Measurements from ENCODE around the gene FXYD6. TPM values are rescaled to one million over a fixed set of nuclear protein-coding genes. Genes with fewer than 3 reads are reported as not detected.

Gene FXYD6
- polyA plus RNA-seq, 1 of the 3 experiments (the other 2 are of a cell fraction): 1.4 TPM

- 57% methylated on average over 8 of the region's 10 CpGs for WGBS (ENCODE audit: low lambda C conversion rate)
These were observed 36.3 kb downstream of the FXYD6 start for GRCh38 chr11:117839936-117840813.

DNA sequence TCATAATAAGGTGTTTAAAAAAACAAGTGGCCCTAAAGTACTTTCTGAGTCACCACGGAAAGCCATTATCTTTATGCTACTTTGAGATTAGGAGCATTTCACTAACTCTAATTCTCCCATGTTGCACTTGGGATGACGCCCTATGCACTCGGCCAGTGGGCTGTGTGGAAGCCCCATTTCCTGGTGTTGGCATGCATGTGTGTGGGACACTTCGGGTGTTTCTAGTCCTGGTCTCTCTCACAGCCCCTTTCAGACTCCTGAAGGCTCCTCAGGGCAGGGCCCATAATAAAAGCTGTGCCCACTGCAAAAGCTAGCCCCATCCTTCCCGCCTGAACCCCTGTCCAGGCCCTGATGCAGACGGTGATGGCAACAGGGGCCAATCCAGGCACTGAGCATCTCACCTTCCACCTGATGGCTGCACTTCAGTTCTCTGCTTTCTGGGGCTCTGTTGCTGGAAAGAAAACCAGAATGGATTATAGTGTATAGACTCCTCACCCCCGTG is 37.0 kb downstream of the FXYD6 start:
- no peaks in the 10 kb centered on the region for H3K9me3 ChIP-seq
- no peaks in the 10 kb centered on the region for H4K20me1 ChIP-seq (ENCODE audit: insufficient read depth)
- no peak overlapping the region for H3K9ac ChIP-seq
- 59% methylated on average over 7 of the region's 7 CpGs for WGBS (ENCODE audit: low lambda C conversion rate)
- peaks cover 9% of the 10 kb centered on the region; the same call in 1 of the 2 replicates for H3K27me3 ChIP-seq (ENCODE audit: insufficient read depth)
- H3K36me3 ChIP-seq (replicated peaks in 1 of 2; ENCODE audit: control insufficient read depth in 1 of 2, insufficient read depth in 2 of 2, low read length in 1 of 2): no peaks in the 10 kb centered on the region
- no peak overlapping the region for H2AFZ ChIP-seq (ENCODE audit: low read depth)
- H3K4me1 ChIP-seq (ENCODE audit: control insufficient read depth in 1 of 2, insufficient read depth in 2 of 2, low read depth in 1 of 2, low read length in 1 of 2): peaks cover 0 to 2% of the 10 kb centered on the region in 2 experiments; a peak in 1 of 4 replicates
- ChIA-PET POLR2A (no interaction called here), CTCF (interaction anchor here (17.3 to 25.9 kb wide), 2 partner anchors 107 to 110 kb away, joined by 438 to 481 read pairs; no protein-coding TSS in a partner anchor)
- no peaks in the 10 kb centered on the region for H3K79me2 ChIP-seq (ENCODE audit: insufficient read depth)
- no peak for DNase-seq
- H3K4me3 ChIP-seq (ENCODE audit: low read depth in 2 of 2, low read length in 1 of 2): no peak overlapping the region
- no peaks in the 10 kb centered on the region for H3K9me2 ChIP-seq
- no peaks in the 10 kb centered on the region for H3F3A ChIP-seq (replicated peaks; ENCODE audit: insufficient read depth)
- H3K4me2 ChIP-seq: no peak overlapping the region
- H3K27ac ChIP-seq (ENCODE audit: low read depth in 2 of 2, low read length in 1 of 2): no peak overlapping the region
- no peak for TF ChIP-seq CTCF (IDR thresholded peaks at IDR 0.05)
- TF ChIP-seq, protein P1, sequence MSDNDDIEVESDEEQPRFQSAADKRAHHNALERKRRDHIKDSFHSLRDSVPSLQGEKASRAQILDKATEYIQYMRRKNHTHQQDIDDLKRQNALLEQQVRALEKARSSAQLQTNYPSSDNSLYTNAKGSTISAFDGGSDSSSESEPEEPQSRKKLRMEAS (IDR thresholded peaks at IDR 0.05; ENCODE audit: low read depth): no peak
- TF ChIP-seq RFX5 (IDR thresholded peaks at IDR 0.05; ENCODE audit: low read length): no peak
- TF ChIP-seq MEF2A (IDR thresholded peaks at IDR 0.05; ENCODE audit: borderline replicate concordance, low read depth): no peak
- TF ChIP-seq FOSL2 (IDR thresholded peaks at IDR 0.05; ENCODE audit: borderline replicate concordance, low read depth): no peak
- TF ChIP-seq TEAD4 (IDR thresholded peaks at IDR 0.05; ENCODE audit: borderline replicate concordance, insufficient read depth): no peak
- TF ChIP-seq, protein P2, sequence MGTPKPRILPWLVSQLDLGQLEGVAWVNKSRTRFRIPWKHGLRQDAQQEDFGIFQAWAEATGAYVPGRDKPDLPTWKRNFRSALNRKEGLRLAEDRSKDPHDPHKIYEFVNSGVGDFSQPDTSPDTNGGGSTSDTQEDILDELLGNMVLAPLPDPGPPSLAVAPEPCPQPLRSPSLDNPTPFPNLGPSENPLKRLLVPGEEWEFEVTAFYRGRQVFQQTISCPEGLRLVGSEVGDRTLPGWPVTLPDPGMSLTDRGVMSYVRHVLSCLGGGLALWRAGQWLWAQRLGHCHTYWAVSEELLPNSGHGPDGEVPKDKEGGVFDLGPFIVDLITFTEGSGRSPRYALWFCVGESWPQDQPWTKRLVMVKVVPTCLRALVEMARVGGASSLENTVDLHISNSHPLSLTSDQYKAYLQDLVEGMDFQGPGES (IDR thresholded peaks at IDR 0.05; ENCODE audit: low read depth, low read length): no peak
- no peak for TF ChIP-seq ELF1 (IDR thresholded peaks at IDR 0.05)
- TF ChIP-seq RAD21 (IDR thresholded peaks at IDR 0.05; ENCODE audit: low read length): no peak
- no peak for TF ChIP-seq YY1 (IDR thresholded peaks at IDR 0.05; ENCODE audit: low read depth)
- no peak for TF ChIP-seq RCOR1 (IDR thresholded peaks at IDR 0.05; ENCODE audit: low read length)

More at GRCh38 chr11:117839936-117840813, 36.3 kb downstream of the FXYD6 start:
- no peak overlapping the region for H3K4me2 ChIP-seq
- H3K9me3 ChIP-seq: no peaks in the 10 kb centered on the region
- H3K4me3 ChIP-seq (ENCODE audit: low read depth in 2 of 2, low read length in 1 of 2): no peak overlapping the region
- TF ChIP-seq GABPA (IDR thresholded peaks at IDR 0.05; ENCODE audit: low read depth): no peak
- TF ChIP-seq YY1 (IDR thresholded peaks at IDR 0.05; ENCODE audit: low read depth): no peak
- TF ChIP-seq EZH2phosphoT487 (IDR thresholded peaks at IDR 0.05; ENCODE audit: borderline replicate concordance, low read depth): no peak
- no peak for TF ChIP-seq FOXJ3 (CRISPR knock-in tag; IDR thresholded peaks at IDR 0.05)
- TF ChIP-seq GATA2 (CRISPR knock-in tag; IDR thresholded peaks at IDR 0.05): no peak
- TF ChIP-seq RXRA (IDR thresholded peaks at IDR 0.05; ENCODE audit: borderline replicate concordance, low read depth): no peak
- TF ChIP-seq, protein P1 (IDR thresholded peaks at IDR 0.05; ENCODE audit: low read depth): no peak
- TF ChIP-seq NFIC (IDR thresholded peaks at IDR 0.05; ENCODE audit: borderline replicate concordance): no peak
- TF ChIP-seq, protein P3, sequence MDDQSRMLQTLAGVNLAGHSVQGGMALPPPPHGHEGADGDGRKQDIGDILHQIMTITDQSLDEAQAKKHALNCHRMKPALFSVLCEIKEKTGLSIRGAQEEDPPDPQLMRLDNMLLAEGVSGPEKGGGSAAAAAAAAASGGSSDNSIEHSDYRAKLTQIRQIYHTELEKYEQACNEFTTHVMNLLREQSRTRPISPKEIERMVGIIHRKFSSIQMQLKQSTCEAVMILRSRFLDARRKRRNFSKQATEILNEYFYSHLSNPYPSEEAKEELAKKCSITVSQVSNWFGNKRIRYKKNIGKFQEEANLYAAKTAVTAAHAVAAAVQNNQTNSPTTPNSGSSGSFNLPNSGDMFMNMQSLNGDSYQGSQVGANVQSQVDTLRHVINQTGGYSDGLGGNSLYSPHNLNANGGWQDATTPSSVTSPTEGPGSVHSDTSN (IDR thresholded peaks at IDR 0.05): no peak
- no peak for TF ChIP-seq JUND (IDR thresholded peaks at IDR 0.05)
- no peak for TF ChIP-seq CHD2 (IDR thresholded peaks at IDR 0.05; ENCODE audit: low read length, partially characterized antibody)
- no peak for TF ChIP-seq ELF1 (IDR thresholded peaks at IDR 0.05)
- no peak for TF ChIP-seq MEF2A (IDR thresholded peaks at IDR 0.05; ENCODE audit: borderline replicate concordance, low read depth)
- TF ChIP-seq USF2 (IDR thresholded peaks at IDR 0.05; ENCODE audit: borderline replicate concordance, low read depth, low read length): no peak
- no peak for TF ChIP-seq TAF1 (IDR thresholded peaks at IDR 0.05; ENCODE audit: borderline replicate concordance, low read depth, low read length)
- no peak for TF ChIP-seq RFX5 (IDR thresholded peaks at IDR 0.05; ENCODE audit: low read length)
- TF ChIP-seq TCF12 (IDR thresholded peaks at IDR 0.05): no peak
- no peak for TF ChIP-seq SMC3 (IDR thresholded peaks at IDR 0.05; ENCODE audit: low read depth, low read length)
- no peak for TF ChIP-seq RCOR1 (IDR thresholded peaks at IDR 0.05; ENCODE audit: low read length)
- H3K9ac ChIP-seq: no peak overlapping the region
- H3K79me2 ChIP-seq (ENCODE audit: insufficient read depth): no peaks in the 10 kb centered on the region
- H3K36me3 ChIP-seq (replicated peaks in 1 of 2; ENCODE audit: control insufficient read depth in 1 of 2, insufficient read depth in 2 of 2, low read length in 1 of 2): no peaks in the 10 kb centered on the region
- no peaks in the 10 kb centered on the region for H4K20me1 ChIP-seq (ENCODE audit: insufficient read depth)
- CTCF ChIA-PET: interaction anchor here (17.3 kb wide), 1 partner anchor 109 kb away, joined by 438 read pairs; no protein-coding TSS in a partner anchor
- H3K4me1 ChIP-seq (ENCODE audit: control insufficient read depth in 1 of 2, insufficient read depth in 2 of 2, low read depth in 1 of 2, low read length in 1 of 2): peaks cover 0 to 2% of the 10 kb centered on the region in 2 experiments; a peak in 1 of 4 replicates
- no peak overlapping the region for H3K27ac ChIP-seq (ENCODE audit: low read depth in 2 of 2, low read length in 1 of 2)
- H2AFZ ChIP-seq (ENCODE audit: low read depth): no peak overlapping the region
- no peaks in the 10 kb centered on the region for H3F3A ChIP-seq (replicated peaks; ENCODE audit: insufficient read depth)
- no peaks in the 10 kb centered on the region for H3K9me2 ChIP-seq
- POLR2A ChIA-PET: no interaction called here
- no peak for DNase-seq
- peaks cover 9% of the 10 kb centered on the region; the same call in 1 of the 2 replicates for H3K27me3 ChIP-seq (ENCODE audit: insufficient read depth)
